Measurements from ENCODE around the gene TBC1D1.

The TBC1D1 gene

GRCh38 chr4:38109896-38110295 is 219.0 kb downstream of the TBC1D1 start:
- no peak overlapping the region for H3K4me3 ChIP-seq (ENCODE audit: low read depth, low read length)
- no peak for TF ChIP-seq CTCF (IDR thresholded peaks at IDR 0.05; ENCODE audit: insufficient read depth, low read depth, low read length, missing control alignments)
- DNase-seq (ENCODE audit: low read depth): no peak

- TF ChIP-seq CTCF (IDR thresholded peaks at IDR 0.05; ENCODE audit: insufficient read depth, low read depth, low read length, missing control alignments): no peak
- DNase-seq (ENCODE audit: low read depth): no peak
- no peak overlapping the region for H3K4me3 ChIP-seq (ENCODE audit: low read depth, low read length)
Observed at GRCh38 chr4:38111024-38111423, 220.1 kb downstream of the TBC1D1 start.

GRCh38 chr4:38111717-38112116 is 220.8 kb downstream of the TBC1D1 start:
- H3K4me3 ChIP-seq (ENCODE audit: low read depth, low read length): no peak overlapping the region
- DNase-seq (ENCODE audit: low read depth): peak; percentile 10
- TF ChIP-seq CTCF (IDR thresholded peaks at IDR 0.05; ENCODE audit: insufficient read depth, low read depth, low read length, missing control alignments): no peak

GRCh38 chr4:38113132-38113531 is 222.2 kb downstream of the TBC1D1 start:
- DNase-seq (ENCODE audit: low read depth): no peak
- no peak overlapping the region for H3K4me3 ChIP-seq (ENCODE audit: low read depth, low read length)
- TF ChIP-seq CTCF (IDR thresholded peaks at IDR 0.05; ENCODE audit: insufficient read depth, low read depth, low read length, missing control alignments): no peak

GRCh38 chr4:38113551-38113950 is 222.7 kb downstream of the TBC1D1 start:
- no peak overlapping the region for H3K4me3 ChIP-seq (ENCODE audit: low read depth, low read length)
- TF ChIP-seq CTCF (IDR thresholded peaks at IDR 0.05; ENCODE audit: insufficient read depth, low read depth, low read length, missing control alignments): no peak

GRCh38 chr4:38114386-38115150 is 223.7 kb downstream of the TBC1D1 start:
- no peak overlapping the region for H3K4me3 ChIP-seq (ENCODE audit: low read depth, low read length)
- TF ChIP-seq CTCF (IDR thresholded peaks at IDR 0.05; ENCODE audit: insufficient read depth, low read depth, low read length, missing control alignments): no peak
- no peak for DNase-seq (ENCODE audit: low read depth)

More at GRCh38 chr4:38113551-38113950, 222.7 kb downstream of the TBC1D1 start:
- no peak for DNase-seq (ENCODE audit: low read depth)

- H3K4me3 ChIP-seq (ENCODE audit: low read depth, low read length): no peak overlapping the region
- no peak for DNase-seq (ENCODE audit: low read depth)
- TF ChIP-seq CTCF (IDR thresholded peaks at IDR 0.05; ENCODE audit: insufficient read depth, low read depth, low read length, missing control alignments): no peak
Observed at GRCh38 chr4:38115601-38116000, 224.7 kb downstream of the TBC1D1 start.

Measured in GM12865 (cell line).